Inflammatory macrophage (primary cell): Measurements from ENCODE around the gene CDC42SE2.
A peak's percentile ranks its signal among the peaks of the same experiment; 100 is the strongest.
"Not testable (repeated sequence)": the region's sequence is repeated elsewhere in the genome, so short reads cannot be mapped to it uniquely, and the experiment has no call there.

Experiments
- DNase-seq, 2 donors: peaks; one replicate each; pipeline ENCODE4 v3.0.0-alpha.2; 2020 to 2022

CDC42SE2 gene

DNA sequence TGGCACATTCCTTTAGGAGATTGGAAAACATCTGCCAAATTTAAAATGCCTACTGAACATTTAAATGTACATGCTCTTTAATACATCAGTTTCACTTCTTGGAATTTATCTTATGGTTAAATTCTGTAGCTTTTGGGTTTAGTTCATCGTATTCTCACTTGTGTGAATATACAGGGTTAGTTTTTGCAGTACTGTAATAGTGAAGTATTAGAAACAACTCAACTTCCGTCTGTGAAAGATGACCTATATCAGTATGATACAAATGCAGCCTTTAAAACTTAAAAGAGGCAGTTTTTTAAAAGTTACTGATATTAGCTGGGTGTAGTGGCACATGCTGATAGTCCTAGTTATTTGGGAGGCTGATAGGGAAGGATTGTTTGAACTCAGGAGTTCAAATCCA is 57.2 kb downstream of the CDC42SE2 start:
- no peak for DNase-seq

DNA sequence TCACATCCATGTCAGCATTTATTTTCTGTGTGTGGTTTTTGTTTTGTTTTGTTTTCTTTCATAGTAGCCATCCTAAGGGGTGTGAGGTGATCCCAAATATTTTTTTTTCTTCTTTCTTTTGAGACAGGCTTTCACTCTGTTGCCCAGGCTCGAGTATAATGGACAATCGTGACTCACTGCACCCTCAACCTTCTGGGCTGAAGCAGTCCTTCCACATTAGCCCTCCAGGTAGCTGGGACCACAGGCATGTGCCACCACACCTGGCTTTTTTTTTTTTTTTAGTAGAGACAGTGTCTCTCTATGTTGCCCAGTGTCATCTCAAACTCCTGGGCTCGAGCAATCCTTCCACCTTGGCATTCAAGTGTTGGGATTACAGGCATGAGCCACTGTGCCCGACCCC is 59.1 kb downstream of the CDC42SE2 start:
- no peak for DNase-seq

DNA sequence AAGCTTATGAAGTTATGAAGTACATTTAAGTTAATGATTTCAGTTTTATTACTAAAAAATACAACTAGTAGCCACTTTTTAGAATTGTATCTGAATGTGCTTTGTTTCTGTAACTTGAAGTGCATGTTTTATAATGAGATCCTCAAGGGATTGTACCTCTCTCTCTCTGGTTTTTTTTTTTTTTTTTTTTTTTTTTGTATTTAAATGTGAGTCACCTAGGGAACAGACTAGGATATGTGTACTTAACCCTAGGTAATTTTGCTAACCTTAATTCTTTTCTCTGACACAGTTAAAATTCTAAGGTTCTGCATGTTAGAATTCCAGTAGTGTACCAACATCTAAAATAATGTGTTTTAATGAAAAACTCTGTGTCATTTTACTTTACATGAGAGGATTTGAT is 59.5 kb downstream of the CDC42SE2 start:
- no peak for DNase-seq

DNA sequence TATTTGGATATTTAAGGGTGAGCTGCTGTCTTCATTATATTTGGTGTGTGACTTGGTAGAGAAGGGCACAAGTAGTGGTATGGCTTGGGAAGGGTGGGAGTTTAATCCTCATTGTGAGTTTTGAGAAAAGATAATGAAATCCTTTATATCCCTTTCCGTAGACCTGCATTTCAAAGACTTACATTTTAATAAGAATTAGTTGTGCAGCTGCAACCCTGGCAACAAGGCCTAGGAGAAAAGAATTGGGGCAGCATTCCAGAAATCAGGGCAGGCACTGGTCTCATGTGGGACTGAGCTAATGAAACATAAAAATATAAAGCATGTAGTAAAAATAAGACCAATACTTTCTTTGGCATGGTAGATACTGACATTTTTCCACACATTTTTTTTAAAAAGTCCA is 60.5 kb downstream of the CDC42SE2 start:
- DNase-seq, result no peak

DNA sequence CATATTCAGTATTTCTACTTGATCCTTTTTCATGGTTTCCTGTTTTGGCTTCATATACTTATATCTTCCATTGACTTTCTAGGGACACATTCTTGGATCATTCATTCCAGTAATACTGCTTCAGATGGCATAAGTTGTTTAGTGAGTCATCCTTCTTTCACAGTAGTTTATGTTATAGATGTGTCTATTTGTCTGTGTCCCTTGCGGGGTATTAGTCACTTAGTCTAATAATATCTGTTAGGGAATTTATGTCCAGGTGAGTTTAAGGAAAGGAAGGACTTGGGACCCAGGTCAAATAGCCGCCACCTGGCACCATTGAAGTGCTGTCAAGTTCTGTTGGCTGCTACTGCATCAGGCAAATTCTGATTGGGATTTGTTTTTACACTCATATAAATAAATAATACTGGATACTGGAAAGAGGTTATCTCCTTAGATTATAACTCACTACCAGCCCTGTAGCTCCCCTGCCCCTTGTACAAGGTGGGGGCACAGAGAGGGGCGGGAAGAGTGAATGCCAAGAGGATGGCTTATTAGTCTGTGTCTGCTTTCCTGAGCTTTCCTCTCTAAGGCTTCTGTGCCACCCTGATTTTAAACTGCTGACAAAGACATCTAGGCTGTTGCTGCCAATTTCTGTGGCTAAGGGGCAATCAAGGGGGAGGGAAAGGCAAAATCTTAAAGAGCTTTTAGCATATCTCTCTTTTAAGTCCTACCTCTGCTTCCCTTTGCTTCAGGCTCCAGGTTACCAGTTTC is 64.9 kb downstream of the CDC42SE2 start:
- DNase-seq, result no peak

DNA sequence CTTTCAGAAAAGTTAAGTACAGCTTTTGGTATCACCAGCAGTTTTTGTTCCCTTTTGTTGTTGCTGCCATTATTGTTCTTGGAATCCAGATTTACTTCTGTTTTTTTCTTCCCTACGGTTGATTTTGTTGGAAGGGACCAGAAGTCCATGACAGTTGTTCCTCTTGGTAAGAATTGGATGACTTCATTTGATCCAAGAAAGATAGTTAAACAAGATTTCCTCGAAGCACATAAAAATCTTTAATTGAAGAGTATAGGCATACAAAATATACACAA is 65.4 kb downstream of the CDC42SE2 start:
- DNase-seq, result peak; percentile 46 to 70

- DNase-seq, result no peak
Observed at GRCh38 chr5:131330031-131330430, 66.2 kb downstream of the CDC42SE2 start.

- not testable (repeated sequence) for DNase-seq
Observed at GRCh38 chr5:131335756-131336155, 71.9 kb downstream of the CDC42SE2 start.

GRCh38 chr5:131336801-131337200 is 72.9 kb downstream of the CDC42SE2 start:
- DNase-seq, result not testable (repeated sequence)

DNA sequence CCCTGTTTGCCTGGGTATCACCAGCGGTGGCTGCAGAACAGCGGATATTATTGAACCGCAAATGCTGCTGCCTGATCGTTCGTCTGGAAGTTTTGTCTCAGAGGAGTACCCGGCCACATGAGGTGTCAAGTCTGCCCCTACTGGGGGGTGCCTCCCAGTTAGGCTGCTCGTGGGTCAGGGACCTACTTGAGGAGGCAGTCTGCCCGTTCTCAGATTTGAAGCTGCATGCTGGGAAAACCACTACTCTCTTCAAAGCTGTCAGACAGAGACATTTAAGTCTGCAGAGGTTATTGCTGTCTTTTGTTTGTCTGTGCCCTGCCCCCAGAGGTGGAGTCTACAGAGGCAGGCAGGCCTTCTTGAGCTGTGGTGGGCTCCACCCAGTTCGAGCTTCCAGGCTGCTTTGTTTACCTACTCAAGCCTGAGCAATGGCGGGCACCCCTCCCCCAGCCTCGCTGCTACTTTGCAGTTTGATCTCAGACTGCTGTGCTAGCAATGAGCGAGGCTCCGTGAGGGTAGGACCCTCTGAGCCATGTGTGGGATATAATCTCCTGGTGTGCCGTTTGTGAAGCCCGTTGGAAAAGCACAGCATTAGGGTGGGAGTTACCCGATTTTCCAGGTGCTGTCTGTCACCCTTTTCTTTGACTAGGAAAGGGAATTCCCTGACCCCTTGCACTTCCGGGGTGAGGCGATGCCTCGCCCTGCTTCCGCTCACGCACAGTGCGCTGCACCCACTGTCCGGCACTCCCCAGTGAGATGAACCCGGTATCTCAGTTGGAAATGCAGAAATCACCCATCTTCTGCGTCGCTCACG is 73.6 kb downstream of the CDC42SE2 start:
- not testable (repeated sequence) for DNase-seq

DNA sequence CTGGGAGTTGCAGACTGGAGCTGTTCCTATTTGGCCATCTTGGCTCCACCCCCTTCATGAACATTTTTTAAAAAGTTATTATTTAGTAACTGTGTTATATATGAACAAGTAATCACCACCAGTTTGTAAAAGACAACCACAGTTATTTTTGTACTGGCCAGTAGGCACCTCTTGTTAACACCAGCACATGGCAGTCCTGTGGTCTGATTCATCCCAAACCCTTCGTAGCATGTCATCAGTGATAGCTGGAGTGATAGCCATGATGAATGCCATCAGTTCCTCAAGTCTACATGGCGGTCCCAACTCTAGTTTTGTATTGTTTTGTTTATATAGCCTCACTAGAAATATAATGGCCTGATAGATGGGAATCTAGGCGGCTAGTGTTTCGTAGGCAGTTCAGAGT is 74.2 kb downstream of the CDC42SE2 start:
- no peak for DNase-seq

GRCh38 chr5:131344288-131344687 is 80.4 kb downstream of the CDC42SE2 start:
- DNase-seq, result not testable (repeated sequence)

GRCh38 chr5:131346204-131346603 is 82.4 kb downstream of the CDC42SE2 start:
- not testable (repeated sequence) for DNase-seq

- no peak for DNase-seq
Observed at GRCh38 chr5:131353991-131354390, 90.1 kb downstream of the CDC42SE2 start.

DNA sequence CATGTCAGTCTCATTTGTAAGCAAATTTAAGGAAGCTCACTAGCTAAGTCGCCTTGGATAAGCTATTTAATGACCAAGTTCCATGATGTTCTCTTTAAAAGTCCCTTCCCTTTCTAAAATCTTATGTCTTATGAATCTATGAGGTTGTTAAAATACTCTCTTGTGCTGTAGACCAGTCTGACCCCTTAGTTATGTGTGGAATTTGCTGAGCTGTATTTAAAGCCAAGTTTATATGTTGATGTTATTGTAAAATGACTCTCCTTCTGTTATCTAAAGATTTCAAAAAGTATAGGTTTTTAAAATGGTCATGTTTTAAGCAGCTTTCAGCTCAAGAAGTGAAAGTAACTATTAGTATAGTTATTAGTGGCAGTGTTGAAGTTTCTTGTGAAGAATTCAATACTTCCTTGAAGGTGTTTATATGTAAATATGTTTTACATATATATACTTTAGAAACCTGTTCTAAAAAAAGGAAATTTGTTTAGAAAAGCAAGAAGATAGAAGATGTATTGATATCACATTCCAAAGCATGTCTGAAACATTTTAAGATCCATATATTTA is 92.2 kb downstream of the CDC42SE2 start:
- DNase-seq, result no peak

- DNase-seq, result no peak
Observed at GRCh38 chr5:131356619-131357018, 92.8 kb downstream of the CDC42SE2 start.

DNA sequence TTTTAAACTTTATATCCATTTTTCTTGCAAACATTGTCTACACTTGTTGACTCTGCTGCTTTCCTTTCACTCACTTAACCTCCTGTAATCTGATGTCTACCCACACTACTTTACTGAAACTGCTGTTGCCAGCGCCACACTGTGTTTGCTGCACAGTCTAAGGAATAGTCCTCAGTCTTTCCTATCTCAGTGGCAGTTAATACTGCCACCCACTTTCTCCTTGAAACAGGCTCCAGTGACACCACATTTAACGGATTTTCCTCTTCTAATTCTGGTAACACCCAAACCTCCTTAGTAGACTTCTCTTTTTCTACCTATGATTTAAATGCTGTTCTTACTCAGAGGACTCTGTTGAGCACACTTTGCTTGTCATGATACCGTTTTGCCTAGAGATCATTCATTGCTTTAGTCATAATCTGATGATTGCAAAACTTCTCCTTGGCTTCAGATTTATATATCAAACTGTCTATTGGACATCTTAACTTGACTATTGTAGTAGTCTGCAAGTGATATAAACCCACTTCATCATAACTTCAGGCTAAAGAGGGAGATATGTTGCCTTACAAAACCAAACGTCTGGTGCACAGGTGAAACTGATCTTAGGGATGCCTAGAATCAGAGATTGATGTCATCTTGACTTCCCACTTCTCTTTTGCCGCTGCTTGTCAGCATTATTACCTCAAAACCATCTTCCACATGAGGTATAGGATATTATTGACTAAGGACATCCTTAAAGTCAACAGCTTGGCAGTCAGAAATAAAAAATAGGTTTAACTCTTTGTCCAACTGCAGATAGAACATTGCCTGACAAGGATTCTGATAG is 94.1 kb downstream of the CDC42SE2 start:
- DNase-seq, result peak; percentile 31 to 66

DNA sequence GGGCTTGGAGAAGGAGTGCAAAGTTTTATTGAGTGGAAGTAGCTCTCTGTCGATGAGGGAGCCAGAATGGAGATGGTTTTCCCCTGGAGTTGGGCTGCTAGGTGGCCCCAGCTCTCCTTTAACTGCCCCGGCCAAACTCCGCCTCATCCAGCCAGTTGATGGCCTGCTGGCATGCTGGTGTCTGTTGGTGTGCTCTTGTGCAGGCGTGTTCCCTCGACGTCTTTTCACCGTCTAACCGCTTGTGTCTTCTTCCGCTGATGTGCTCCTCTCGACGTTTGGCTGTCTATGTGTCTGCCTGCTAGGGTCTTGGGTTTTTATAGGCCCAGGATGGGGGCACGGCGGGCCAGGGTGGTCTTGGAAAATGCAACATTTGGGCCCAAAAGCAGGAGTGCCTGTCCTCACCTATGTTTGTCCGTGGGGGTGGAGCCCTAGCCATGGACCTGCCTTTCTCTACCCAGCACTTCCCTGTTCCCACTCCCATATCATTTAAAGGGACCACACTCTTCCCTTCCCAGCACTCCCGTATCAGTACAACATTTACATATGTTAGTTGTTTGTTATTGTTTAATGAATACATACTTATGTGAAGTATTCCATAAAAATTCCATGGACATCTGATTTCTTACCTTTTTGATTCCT is 97.9 kb downstream of the CDC42SE2 start:
- no peak for DNase-seq

DNA sequence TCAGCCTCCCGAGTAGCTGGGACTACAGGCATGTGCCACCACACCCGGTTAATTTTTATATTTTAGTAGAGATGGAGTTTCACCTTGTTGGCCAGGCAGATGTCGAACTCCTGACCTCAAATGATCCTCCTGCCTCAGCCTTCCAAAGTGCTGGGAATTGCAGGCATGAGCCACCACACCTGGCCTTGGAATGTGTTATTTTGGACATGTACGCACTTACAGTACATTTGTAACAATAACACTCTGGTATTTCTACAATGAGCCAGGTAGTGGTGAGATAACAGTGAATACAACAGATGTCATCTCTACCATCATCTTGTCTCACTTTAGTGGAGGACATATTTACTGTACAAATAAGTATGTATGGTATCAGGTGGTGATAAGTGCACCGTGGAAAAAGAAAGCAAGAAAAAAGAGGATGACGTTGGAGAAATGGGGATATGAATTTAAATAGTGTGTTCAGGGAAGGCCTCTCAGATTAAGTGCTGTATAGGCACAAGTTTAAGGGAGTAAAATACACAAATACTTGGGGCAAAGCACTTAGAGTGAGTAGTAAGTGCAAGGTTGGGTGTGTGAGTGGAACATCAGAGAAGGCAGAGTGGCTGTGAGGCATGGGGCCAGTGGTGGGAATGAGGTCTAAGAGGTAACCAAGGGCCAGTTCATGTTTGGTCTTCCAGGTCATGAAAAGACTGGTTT is 100.1 kb downstream of the CDC42SE2 start:
- no peak for DNase-seq

DNA sequence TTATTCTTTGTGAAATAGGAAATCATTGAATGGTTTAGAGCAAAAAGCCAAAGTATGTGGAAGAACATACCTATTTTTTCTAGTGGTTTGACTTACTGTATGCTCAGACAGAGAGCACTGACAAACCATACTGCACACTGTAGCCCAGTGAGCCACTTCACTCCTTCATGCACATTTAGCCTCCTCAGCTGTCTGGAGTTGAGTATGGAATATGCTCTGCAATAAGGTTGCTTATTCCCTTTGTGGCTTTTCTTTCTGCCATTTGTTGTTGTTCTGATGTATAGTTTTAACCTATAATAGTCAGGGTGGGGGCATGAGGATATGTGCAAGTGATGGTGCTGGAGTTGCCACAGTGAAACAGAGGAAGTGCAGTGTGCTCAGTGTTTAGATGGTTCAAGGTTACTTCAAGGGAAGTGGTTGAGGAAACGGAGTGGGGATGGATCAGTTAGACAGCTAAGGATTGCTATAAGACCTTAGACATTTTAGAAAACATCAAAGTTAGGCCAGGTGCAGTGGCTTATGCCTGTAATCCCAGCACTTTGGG is 100.7 kb downstream of the CDC42SE2 start:
- DNase-seq, result peak; percentile 18 to 26

- no peak for DNase-seq
Observed at GRCh38 chr5:131366428-131366827, 102.6 kb downstream of the CDC42SE2 start.
